Measurements from ENCODE around the gene RASSF7.
"Not testable (repeated sequence)": the region's sequence is repeated elsewhere in the genome, so short reads cannot be mapped to it uniquely, and the experiment has no call there.

Gene RASSF7

GRCh38 chr11:567011-567628 is 6.3 kb downstream of the RASSF7 start:
- DNase-seq (ENCODE audit: low read depth): no peak

- no peak for DNase-seq (ENCODE audit: low read depth)
These were observed 7.0 kb downstream of the RASSF7 start for GRCh38 chr11:567629-568292.

DNA sequence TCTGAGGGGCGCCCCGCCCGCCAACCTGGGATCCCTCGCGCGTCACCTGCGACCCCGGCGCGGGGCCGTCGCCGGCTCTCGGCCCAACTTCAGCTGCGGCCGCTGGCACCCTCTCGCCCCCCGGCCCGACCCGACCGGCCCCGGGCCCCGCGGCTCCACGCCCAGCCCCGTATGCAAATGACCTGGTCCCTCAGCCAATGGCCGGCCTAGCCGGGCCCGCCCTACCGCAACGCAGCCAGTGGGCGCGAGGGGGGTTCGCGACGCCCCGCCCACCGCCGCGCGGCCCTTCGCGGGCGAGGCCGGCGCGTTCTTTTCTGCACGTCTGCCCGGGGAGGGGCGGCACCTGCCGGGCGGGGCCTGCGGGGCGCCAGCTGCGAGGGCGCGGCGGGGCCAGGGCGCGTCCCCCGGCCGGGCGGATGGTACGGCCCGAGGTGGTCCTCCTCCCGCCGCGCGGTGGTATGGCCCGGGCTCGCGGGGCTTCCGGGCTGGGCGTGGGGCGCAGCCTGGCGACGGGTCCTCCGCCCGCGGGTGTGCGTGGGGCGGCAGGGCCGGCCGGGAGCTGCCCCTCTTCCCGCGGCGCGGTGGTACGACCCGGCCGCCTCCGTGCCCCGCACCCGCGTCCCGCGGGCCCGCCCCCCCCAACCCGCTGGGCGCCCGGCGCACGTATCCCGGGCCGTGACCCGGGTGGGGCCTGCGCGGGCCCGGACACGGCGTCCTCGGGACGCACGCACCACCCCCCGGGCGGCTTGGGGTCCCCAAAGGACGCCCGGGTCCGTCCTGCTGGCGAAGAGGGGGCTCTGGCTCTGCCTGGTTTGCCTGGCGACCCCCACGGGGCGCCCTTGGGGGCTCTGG is 7.8 kb downstream of the RASSF7 start:
- DNase-seq (ENCODE audit: low read depth): peak; percentile 83

DNA sequence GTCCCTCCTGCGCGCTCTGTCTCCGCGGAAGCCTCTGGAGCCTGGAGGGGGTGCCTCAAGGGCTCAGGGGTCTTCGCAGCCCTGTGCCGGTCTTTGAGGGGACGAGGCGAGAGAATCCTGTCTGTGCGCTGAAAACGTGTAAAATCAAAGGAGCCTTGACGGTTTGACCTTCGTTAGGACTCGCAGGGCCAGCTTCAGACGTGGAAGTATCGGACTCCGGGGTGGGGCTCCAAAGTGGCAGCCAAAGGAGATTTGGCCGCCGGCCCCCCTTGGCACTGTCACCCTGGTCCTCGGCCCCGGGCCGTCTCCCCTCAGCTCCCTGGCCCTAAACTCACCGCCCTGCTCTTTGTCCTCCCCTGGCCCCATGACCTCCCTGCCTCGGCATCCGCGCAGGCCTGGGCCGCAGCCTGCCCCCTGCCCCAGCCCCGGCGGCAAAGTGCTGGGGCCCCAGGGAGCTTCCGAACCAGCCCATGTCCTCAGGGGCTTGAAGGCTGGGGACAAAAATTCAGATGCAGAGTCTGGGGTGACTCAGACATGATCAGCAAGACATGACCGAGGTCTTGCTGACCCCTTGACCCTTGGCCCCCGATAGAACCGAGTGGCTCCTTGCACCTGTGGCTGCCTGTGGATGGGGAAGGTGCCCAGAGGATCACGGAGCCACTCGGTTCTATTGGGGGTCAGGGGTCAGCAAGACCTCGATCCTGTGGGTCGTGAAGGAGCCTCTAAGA is 8.6 kb downstream of the RASSF7 start:
- no peak for DNase-seq (ENCODE audit: low read depth)

DNA sequence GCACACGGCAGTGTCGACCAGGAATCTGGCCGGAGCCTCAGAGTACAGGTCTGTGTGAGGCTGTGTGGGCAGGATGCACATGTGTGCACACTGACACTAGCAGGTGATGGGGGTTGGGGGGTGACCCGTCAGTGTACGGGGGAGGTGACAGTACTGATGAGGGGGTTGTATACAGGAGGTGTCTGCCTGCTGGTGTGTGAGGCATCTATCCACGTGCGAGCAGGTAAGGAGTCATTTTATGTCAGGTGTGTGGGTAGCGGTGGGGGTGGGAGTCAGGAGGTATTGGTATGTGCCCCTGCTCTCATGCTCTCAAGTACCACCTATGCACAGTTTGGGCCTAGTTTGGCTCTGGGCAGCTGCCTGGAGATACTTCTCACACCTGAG is 11.0 kb downstream of the RASSF7 start:
- DNase-seq (ENCODE audit: low read depth): no peak

GRCh38 chr11:573146-573759 is 12.5 kb downstream of the RASSF7 start:
- DNase-seq (ENCODE audit: low read depth): no peak

GRCh38 chr11:574031-574570 is 13.3 kb downstream of the RASSF7 start:
- DNase-seq (ENCODE audit: low read depth): not testable (repeated sequence)

DNA sequence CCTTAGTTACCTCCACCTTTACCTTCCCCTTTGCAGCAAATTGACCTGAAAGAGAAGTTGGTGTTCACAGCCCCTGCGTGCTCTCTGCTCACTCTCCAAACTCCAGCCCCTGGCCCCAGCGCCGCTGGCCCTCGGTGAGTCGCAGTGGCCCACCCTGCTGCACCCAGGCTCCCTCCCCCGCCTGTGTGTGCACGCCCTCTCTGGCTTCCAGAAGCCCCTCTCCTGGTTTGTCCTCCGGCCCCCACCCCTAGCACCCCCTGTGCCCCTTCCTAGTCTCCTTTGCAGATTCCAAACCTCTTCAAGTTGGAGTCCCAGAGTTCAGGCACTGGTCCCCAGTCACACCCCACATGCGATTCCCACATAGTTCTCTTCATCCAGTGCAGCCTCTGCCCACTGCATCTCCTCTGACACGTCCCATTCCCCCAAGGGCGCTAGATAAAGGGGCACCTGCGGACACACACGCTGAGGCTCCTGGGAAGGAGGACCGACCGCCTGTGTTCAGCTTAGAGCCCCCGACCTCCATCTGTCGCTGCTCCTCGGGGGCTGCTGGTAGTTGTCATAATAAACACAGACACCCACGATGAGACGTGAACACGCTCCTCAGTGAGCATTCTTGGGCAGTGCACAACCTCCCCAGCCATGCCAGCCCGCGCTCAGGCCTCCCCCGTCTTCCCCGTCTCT is 14.0 kb downstream of the RASSF7 start:
- DNase-seq (ENCODE audit: low read depth): no peak

DNA sequence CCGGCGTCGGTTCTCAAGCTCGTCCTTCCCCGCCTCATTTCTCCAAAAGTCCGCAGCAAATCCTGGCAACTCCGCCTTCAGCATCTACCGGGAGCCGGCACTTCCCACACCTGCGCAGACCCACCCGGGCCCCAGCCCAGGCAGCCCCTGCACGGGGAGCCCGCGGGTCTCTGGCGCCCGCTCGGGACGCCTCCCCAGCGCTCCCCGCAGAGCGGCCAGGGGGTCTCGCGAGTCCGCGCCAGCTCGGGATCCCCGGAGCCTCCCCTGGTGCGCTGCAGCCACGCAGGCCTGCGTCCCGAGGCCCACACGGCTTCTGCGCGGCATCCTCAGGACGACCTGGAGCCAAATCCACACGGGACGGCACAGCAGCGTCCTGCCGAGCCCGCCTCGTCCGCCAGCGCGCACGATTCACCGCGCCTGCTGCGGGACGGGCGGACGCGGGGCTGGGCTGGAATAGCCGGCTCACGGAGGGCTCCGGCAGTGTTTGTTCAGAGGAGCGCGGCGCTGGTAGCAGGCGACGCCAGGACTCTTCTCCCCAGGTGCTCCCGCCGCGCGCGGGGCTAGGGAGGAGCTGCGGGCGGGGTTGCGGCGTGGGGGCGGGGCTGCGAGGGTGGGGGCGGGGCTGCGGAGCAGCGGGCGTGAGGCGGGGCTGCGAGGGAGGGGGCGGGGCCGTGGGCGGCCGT is 14.7 kb downstream of the RASSF7 start:
- DNase-seq (ENCODE audit: low read depth): no peak

DNA sequence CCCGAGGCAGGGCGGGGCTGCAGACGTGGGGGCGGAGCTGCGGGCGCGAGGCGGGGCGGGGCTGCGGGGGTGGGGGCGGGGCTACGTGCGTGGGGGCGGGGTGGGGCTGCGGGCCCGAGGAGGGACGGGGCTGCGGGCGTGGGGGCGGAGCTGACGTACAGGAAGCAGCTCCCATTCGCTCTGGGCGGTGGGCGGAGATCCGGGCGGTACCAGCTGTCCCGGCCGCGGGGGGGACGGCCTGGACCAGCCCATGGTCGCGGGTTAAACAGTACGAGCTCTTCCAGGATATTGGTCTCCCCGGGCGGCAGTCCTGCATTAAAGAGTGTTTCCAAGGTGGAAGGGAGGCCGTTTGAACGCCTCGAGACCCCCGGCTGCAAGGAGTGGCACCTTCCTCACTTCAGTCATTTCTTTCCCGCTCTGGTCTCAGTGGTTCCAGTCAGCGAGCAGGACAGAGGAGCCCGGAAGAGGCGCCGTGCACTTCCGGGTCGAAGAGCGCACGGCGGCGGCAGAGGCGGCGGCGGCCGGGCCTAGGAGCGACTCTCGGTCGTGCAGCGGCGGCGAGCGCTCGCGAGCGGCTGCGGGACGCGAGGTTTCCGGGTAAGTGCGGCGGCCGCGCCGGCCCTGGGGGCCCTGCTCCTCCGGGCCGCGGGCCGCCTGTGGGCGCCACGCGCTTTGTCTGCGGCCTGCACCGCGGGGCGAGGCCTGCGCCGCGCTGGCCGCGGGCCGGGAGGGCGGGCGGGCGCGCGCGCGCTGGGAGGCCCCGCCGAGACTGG is 15.4 kb downstream of the RASSF7 start, which contains the start of gene PHRF1:
Gene PHRF1, plus strand, starts transcription at position 475 of the 773 bp plus-strand sequence. CDS start 5,043 bp downstream, outside the sequence.
- peak; percentile 96 for DNase-seq (ENCODE audit: low read depth)

DNA sequence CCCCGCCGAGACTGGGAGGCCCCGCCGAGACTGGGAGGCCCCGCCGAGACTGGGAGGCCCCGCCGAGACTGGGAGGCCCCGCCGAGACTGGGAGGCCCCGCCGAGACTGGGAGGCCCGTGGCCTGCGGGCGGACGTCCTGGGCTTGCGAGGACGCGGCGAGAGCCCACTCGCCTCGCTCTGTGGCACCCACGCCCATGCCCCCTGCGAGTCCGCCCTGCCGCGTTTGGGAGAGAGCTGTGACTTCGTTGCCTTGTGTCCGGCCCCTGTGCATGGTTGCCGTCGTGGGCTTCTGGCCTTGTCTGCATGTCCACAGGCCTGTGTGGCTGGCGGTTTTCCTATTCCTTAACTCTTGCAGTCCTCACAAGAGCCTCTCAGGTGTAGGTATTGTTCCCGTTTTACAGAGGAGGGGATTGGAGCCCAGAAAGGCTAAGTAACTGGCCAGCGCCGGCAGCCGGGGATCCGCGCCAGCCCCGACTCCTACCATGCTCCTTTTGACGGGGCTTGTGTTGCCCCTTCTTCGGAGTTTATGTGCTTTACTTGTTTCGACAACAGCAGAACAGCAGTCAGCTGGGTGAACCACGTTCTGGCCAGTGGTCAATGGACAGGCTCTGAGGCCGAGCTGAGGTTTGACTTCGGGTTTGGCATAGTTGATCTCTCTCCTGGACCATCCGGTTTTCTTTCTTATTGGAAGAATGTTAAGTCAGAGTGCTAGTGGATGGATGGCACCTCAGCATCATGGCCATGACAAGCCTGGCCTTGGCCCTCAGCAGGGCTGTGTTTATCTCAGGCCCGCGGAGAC is 16.2 kb downstream of the RASSF7 start:
- DNase-seq (ENCODE audit: low read depth): no peak

DNA sequence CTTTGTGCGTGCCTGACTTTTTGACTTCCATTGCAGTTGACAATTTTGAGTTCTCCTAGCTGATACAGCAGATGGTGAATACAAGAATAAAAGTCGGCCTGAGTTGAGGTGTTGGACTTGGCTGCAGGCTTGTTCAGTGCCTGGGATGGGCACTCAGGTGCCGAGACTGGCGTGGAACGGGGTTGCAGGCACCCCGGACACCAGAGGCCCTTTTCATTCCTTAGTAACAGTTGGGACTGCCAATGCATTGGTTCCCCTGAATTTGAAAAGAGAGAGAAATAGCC is 16.8 kb downstream of the RASSF7 start:
- no peak for DNase-seq (ENCODE audit: low read depth)

GRCh38 chr11:578276-579035 is 17.7 kb downstream of the RASSF7 start:
- no peak for DNase-seq (ENCODE audit: low read depth)

GRCh38 chr11:579830-580601 is 19.2 kb downstream of the RASSF7 start:
- no peak for DNase-seq (ENCODE audit: low read depth)

GRCh38 chr11:581342-581741 is 20.6 kb downstream of the RASSF7 start:
- no peak for DNase-seq (ENCODE audit: low read depth)

GRCh38 chr11:581752-582151 is 21.0 kb downstream of the RASSF7 start:
- DNase-seq (ENCODE audit: low read depth): no peak

DNA sequence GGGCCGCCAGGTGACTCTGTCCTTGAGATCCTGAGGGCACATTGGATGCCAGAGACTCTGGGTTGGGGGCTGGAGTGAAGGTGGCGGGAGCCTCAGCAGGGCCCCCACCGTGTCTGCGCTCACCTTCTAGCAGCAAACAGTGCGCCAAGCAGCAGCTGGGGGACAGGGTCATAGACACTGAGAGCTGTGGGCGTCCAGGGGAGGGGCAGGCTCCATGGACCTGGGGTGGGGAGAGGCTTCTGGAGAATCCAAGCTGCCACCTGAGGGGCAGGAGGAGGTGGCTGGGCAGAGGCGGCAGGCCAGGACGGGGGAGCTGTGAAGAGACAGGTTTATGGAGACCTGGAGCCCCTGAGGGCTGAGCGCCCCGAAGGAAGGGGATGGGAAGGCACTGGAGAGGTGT is 23.5 kb downstream of the RASSF7 start:
- no peak for DNase-seq (ENCODE audit: low read depth)

All from stimulated activated CD4-positive, alpha-beta T cell treated with anti-CD3 and anti-CD28 coated beads, Interleukin-2, amount 100 ng/mL, for 4 hours (primary cell).